CD4-positive, alpha-beta memory T cell (primary cell): ENCODE data around the gene PRDM2. TPM values are rescaled to one million over a fixed set of nuclear protein-coding genes. Genes with fewer than 3 reads are reported as not detected.

Experiments
- CTCF ChIA-PET: fragments of 350-600 bp; sonication (Branson Sonifier 250); formaldehyde crosslinking; loops from one replicate; lab custom pipeline; 2021; ENCODE audit warnings: inconsistent platforms; ENCODE audit not compliant: partially characterized antibody; lab: Charles Lee
- POLR2A ChIA-PET: fragments of 350-600 bp; sonication (Branson Sonifier 250); formaldehyde crosslinking; loops from one replicate; lab custom pipeline; 2021; ENCODE audit not compliant: partially characterized antibody; lab: Charles Lee
- DNase-seq, 5 donors: peaks; one replicate each; pipeline versions ENCODE4 v3.0.0 to v3.0.0-alpha.2; 2020 to 2022; ENCODE audit warnings: mixed read lengths in 1 of 5
- H3K27ac ChIP-seq: one replicate; pipeline ENCODE4 v1.7.0; 2013; ENCODE audit warnings: low read depth, low read length
- H3K27me3 ChIP-seq: 2 replicates; pipeline ENCODE4 v1.7.0; 2013; ENCODE audit warnings: mild to moderate bottlenecking, low read length, moderate library complexity; ENCODE audit not compliant: insufficient read depth
- H3K36me3 ChIP-seq: 2 replicates; pipeline ENCODE4 v1.7.0; 2013; ENCODE audit warnings: mild to moderate bottlenecking, low read length, moderate library complexity; ENCODE audit not compliant: insufficient read depth
- H3K4me1 ChIP-seq: 2 replicates; pipeline ENCODE4 v1.7.0; 2013; ENCODE audit warnings: mild to moderate bottlenecking, low read length, moderate library complexity; ENCODE audit not compliant: insufficient read depth
- H3K4me3 ChIP-seq, 2 donors: one replicate each; pipeline ENCODE4 v1.7.0; 2013; ENCODE audit warnings: low read length in 2 of 2, mild to moderate bottlenecking in 1 of 2
- H3K9me3 ChIP-seq, 2 donors: one replicate each; pipeline ENCODE4 v1.7.0; 2013; ENCODE audit warnings: low read length in 2 of 2, control low read depth in 1 of 2; ENCODE audit not compliant: control insufficient read depth in 1 of 2
- H3K27ac Mint-ChIP-seq, 7 donors: one replicate each; pipeline ENCODE4 v1.8.0; 2020 to 2021; ENCODE audit warnings: mixed read lengths in 7 of 7, mild to moderate bottlenecking in 6 of 7, inconsistent platforms in 3 of 7, moderate library complexity in 3 of 7
- H3K27me3 Mint-ChIP-seq, 2 donors: one replicate each; pipeline ENCODE4 v1.8.0; 2020 to 2021; ENCODE audit warnings: mixed read lengths in 2 of 2
- H3K36me3 Mint-ChIP-seq, 2 donors: one replicate each; pipeline ENCODE4 v1.8.0; 2020 to 2021; ENCODE audit warnings: mixed read lengths in 2 of 2, inconsistent platforms in 1 of 2, mild to moderate bottlenecking in 1 of 2
- H3K4me1 Mint-ChIP-seq, 4 donors: one replicate each; pipeline ENCODE4 v1.8.0; 2020 to 2021; ENCODE audit warnings: mixed read lengths in 4 of 4, mild to moderate bottlenecking in 1 of 4
- H3K4me3 Mint-ChIP-seq, 8 donors: one replicate each; pipeline ENCODE4 v1.8.0; 2020 to 2021; ENCODE audit warnings: mixed read lengths in 8 of 8, mild to moderate bottlenecking in 7 of 8, moderate library complexity in 6 of 8, inconsistent platforms in 3 of 8
- H3K9me3 Mint-ChIP-seq, 8 donors: one replicate each; pipeline ENCODE4 v1.8.0; 2020 to 2021; ENCODE audit warnings: mixed read lengths in 8 of 8, mild to moderate bottlenecking in 5 of 8, inconsistent platforms in 3 of 8, moderate library complexity in 1 of 8
- intact Hi-C: fragments of 100-400 bp; cut with micrococcal nuclease; formaldehyde crosslinking; loops from one replicate; pipeline ENCODE4 v1.15.1; 2023
- polyA plus RNA-seq, 2 donors: library from polyadenylated mRNA; unstranded; fragments of 300-500 nt; fragmentation: Illumina TruSeq; gene quantifications; one replicate each; pipeline ENCODE4 v1.2.3, GENCODE V29; 2021
- total RNA-seq, 2 experiments: library from RNA; stranded (reverse); gene quantifications; one replicate each; pipeline ENCODE4 v1.2.3, GENCODE V29; 2021

Gene PRDM2
- total and polyA plus RNA-seq, 4 experiments from 2014 or later: 6.7 to 118 (median 68.3) TPM

GRCh38 chr1:13753636-13754402, 53.8 kb downstream of the PRDM2 start:
- H3K36me3 ChIP-seq: peaks cover 6% of the 10 kb centered on the region
- no peak overlapping the region for H3K27ac ChIP-seq
- Mint-ChIP-seq H3K36me3 (peaks cover 13 to 49% of the 10 kb centered on the region in 2 donors), H3K27me3 (no peaks in the 10 kb centered on the region), H3K27ac (peak overlapping the region in 5 of 7 donors; percentile 30 to 98 (median 52)), H3K4me3 (peak overlapping the region in 7 of 8 donors; percentile 23 to 74 (median 44)), H3K9me3 (peaks cover 0 to 5% (median 0%) of the 10 kb centered on the region in 8 donors), H3K4me1 (peaks cover 57 to 94% (median 70%) of the 10 kb centered on the region in 4 donors)
- H3K4me1 ChIP-seq: peaks cover 84% of the 10 kb centered on the region
- intact Hi-C loops: no loop called here
- H3K27me3 ChIP-seq: no peaks in the 10 kb centered on the region
- POLR2A ChIA-PET: interaction anchor here (1.8 kb wide), 1 partner anchor 24 kb away, joined by 6 read pairs; no protein-coding TSS in a partner anchor
- DNase-seq: no peak
- CTCF ChIA-PET: interaction anchor here (1.9 kb wide), 1 partner anchor 23 kb away, joined by 5 read pairs; no protein-coding TSS in a partner anchor
- H3K9me3 ChIP-seq: no peaks in the 10 kb centered on the region
- no peak overlapping the region for H3K4me3 ChIP-seq

GRCh38 chr1:13754510-13755103, 54.6 kb downstream of the PRDM2 start:
- H3K27me3 Mint-ChIP-seq: no peaks in the 10 kb centered on the region
- no peak overlapping the region for H3K4me3 ChIP-seq
- intact Hi-C loops: no loop called here
- H3K27me3 ChIP-seq: no peaks in the 10 kb centered on the region
- peaks cover 92% of the 10 kb centered on the region for H3K4me1 ChIP-seq
- H3K36me3 Mint-ChIP-seq: peaks cover 13 to 47% of the 10 kb centered on the region in 2 donors
- H3K36me3 ChIP-seq: peaks cover 6% of the 10 kb centered on the region
- H3K4me1 Mint-ChIP-seq: peaks cover 62 to 95% (median 77%) of the 10 kb centered on the region in 4 donors
- H3K4me3 Mint-ChIP-seq: peak overlapping the region in 6 of 8 donors; percentile 9 to 74 (median 53)
- ChIA-PET CTCF (interaction anchor here (0.9 to 1.9 kb wide), 3 partner anchors 10 to 23 kb away, joined by 3 to 5 read pairs (median 4); no protein-coding TSS in a partner anchor), POLR2A (interaction anchor here (0.7 to 1.8 kb wide), 4 partner anchors 16 to 25 kb away, joined by 3 to 6 read pairs (median 4); no protein-coding TSS in a partner anchor)
- no peak overlapping the region for H3K27ac ChIP-seq
- peaks cover 0 to 3% (median 0%) of the 10 kb centered on the region in 8 donors for H3K9me3 Mint-ChIP-seq
- no peak for DNase-seq
- peak overlapping the region in 3 of 7 donors; percentile 5 to 98 (median 48) for H3K27ac Mint-ChIP-seq
- H3K9me3 ChIP-seq: no peaks in the 10 kb centered on the region

- H3K27ac Mint-ChIP-seq: peak overlapping the region in 4 of 7 donors; percentile 14 to 73 (median 38)
- H3K36me3 ChIP-seq: peaks cover 6% of the 10 kb centered on the region
- H3K4me1 Mint-ChIP-seq: peaks cover 70 to 97% (median 83%) of the 10 kb centered on the region in 4 donors
- intact Hi-C loops: no loop called here
- no peak overlapping the region for H3K4me3 ChIP-seq
- no peaks in the 10 kb centered on the region for H3K9me3 ChIP-seq
- POLR2A ChIA-PET: interaction anchor here (0.7 to 2.4 kb wide), 5 partner anchors 7 to 30 kb away, joined by 3 to 12 read pairs (median 3); no protein-coding TSS in a partner anchor
- H3K4me1 ChIP-seq: peaks cover 95% of the 10 kb centered on the region
- H3K27ac ChIP-seq: no peak overlapping the region
- peak overlapping the region in 6 of 8 donors; percentile 25 to 78 (median 66) for H3K4me3 Mint-ChIP-seq
- H3K27me3 Mint-ChIP-seq: no peaks in the 10 kb centered on the region
- H3K36me3 Mint-ChIP-seq: peaks cover 13 to 51% of the 10 kb centered on the region in 2 donors
- CTCF ChIA-PET: interaction anchor here (0.6 to 3.5 kb wide), 11 partner anchors 7 to 115 kb away, joined by 3 to 18 read pairs (median 3); no protein-coding TSS in a partner anchor
- H3K9me3 Mint-ChIP-seq: no peaks in the 10 kb centered on the region
- no peak for DNase-seq
- no peaks in the 10 kb centered on the region for H3K27me3 ChIP-seq
Observed at GRCh38 chr1:13756557-13757315, 56.7 kb downstream of the PRDM2 start.

GRCh38 chr1:13757693-13758092, 57.7 kb downstream of the PRDM2 start:
- Histone ChIP-seq H3K4me3 (no peak overlapping the region), H3K27ac (no peak overlapping the region), H3K9me3 (no peaks in the 10 kb centered on the region), H3K27me3 (no peaks in the 10 kb centered on the region), H3K4me1 (peaks cover 96% of the 10 kb centered on the region), H3K36me3 (peaks cover 6% of the 10 kb centered on the region)
- Mint-ChIP-seq H3K4me3 (peak overlapping the region in 7 of 8 donors; percentile 47 to 79 (median 71)), H3K9me3 (no peaks in the 10 kb centered on the region), H3K4me1 (peaks cover 69 to 97% (median 82%) of the 10 kb centered on the region in 4 donors), H3K27me3 (no peaks in the 10 kb centered on the region), H3K36me3 (peaks cover 13 to 46% of the 10 kb centered on the region in 2 donors), H3K27ac (peak overlapping the region in 4 of 7 donors; percentile 6 to 72 (median 26))
- DNase-seq: no peak
- intact Hi-C loops: no loop called here
- ChIA-PET POLR2A (interaction anchor here (0.9 to 2.4 kb wide), 4 partner anchors 8 to 31 kb away, joined by 3 to 12 read pairs (median 4); no protein-coding TSS in a partner anchor), CTCF (interaction anchor here (0.6 to 3.5 kb wide), 9 partner anchors 7 to 116 kb away, joined by 3 to 18 read pairs (median 3); no protein-coding TSS in a partner anchor)

GRCh38 chr1:13759072-13759471, 59.1 kb downstream of the PRDM2 start:
- H3K36me3 ChIP-seq: peaks cover 4% of the 10 kb centered on the region
- Mint-ChIP-seq H3K9me3 (no peaks in the 10 kb centered on the region), H3K27me3 (no peaks in the 10 kb centered on the region), H3K36me3 (peaks cover 6 to 33% of the 10 kb centered on the region in 2 donors), H3K27ac (peak overlapping the region in 4 of 7 donors; percentile 25 to 66 (median 51)), H3K4me3 (peak overlapping the region in 4 of 8 donors; percentile 29 to 55 (median 52)), H3K4me1 (peaks cover 70 to 97% (median 82%) of the 10 kb centered on the region in 4 donors)
- intact Hi-C loops: no loop called here
- ChIA-PET CTCF (interaction anchor here (3.5 kb wide), 1 partner anchor 33 kb away, joined by 18 read pairs; no protein-coding TSS in a partner anchor), POLR2A (interaction anchor here (1.6 to 2.4 kb wide), 2 partner anchors 10 to 57 kb away, joined by 4 to 12 read pairs; no protein-coding TSS in a partner anchor)
- peaks cover 96% of the 10 kb centered on the region for H3K4me1 ChIP-seq
- H3K27ac ChIP-seq: no peak overlapping the region
- no peaks in the 10 kb centered on the region for H3K27me3 ChIP-seq
- no peak overlapping the region for H3K4me3 ChIP-seq
- no peaks in the 10 kb centered on the region for H3K9me3 ChIP-seq
- peak in 2 of 5 donors; percentile 11 to 24 for DNase-seq

GRCh38 chr1:13760340-13760739, 60.4 kb downstream of the PRDM2 start:
- no peaks in the 10 kb centered on the region for H3K27me3 ChIP-seq
- peaks cover 69 to 98% (median 83%) of the 10 kb centered on the region in 4 donors for H3K4me1 Mint-ChIP-seq
- peaks cover 0 to 29% of the 10 kb centered on the region in 2 donors for H3K36me3 Mint-ChIP-seq
- peak overlapping the region in 5 of 7 donors; percentile 9 to 87 (median 38) for H3K27ac Mint-ChIP-seq
- POLR2A ChIA-PET: interaction anchor here (2.1 kb wide), 1 partner anchor 11 kb away, joined by 10 read pairs; no protein-coding TSS in a partner anchor
- intact Hi-C loops: no loop called here
- no peaks in the 10 kb centered on the region for H3K36me3 ChIP-seq
- peak overlapping the region in 5 of 8 donors; percentile 2 to 60 (median 44) for H3K4me3 Mint-ChIP-seq
- no peaks in the 10 kb centered on the region for H3K9me3 Mint-ChIP-seq
- CTCF ChIA-PET: interaction anchor here (1.4 to 2.0 kb wide), 3 partner anchors 9 to 31 kb away, joined by 3 to 7 read pairs (median 4); no protein-coding TSS in a partner anchor
- H3K27me3 Mint-ChIP-seq: no peaks in the 10 kb centered on the region
- no peaks in the 10 kb centered on the region for H3K9me3 ChIP-seq
- peaks cover 97% of the 10 kb centered on the region for H3K4me1 ChIP-seq
- DNase-seq: no peak
- H3K4me3 ChIP-seq: no peak overlapping the region
- H3K27ac ChIP-seq: no peak overlapping the region
